Medulla oblongata (tissue), 1 donor: Measurements from ENCODE around the gene NPBWR2.
A peak's percentile ranks its signal among the peaks of the same experiment; 100 is the strongest.
"Not testable (repeated sequence)": the region's sequence is repeated elsewhere in the genome, so short reads cannot be mapped to it uniquely, and the experiment has no call there.

Experiments used
- DNase-seq: peaks from one replicate; pipeline ENCODE4 v3.0.0-alpha.2; 2015; ENCODE audit errors: extremely low spot score

NPBWR2 gene

GRCh38 chr20:64119301-64119680 is 11.9 kb upstream of the NPBWR2 start:
- no peak for DNase-seq

GRCh38 chr20:64117432-64117777 is 10.0 kb upstream of the NPBWR2 start:
- not testable (repeated sequence) for DNase-seq

- no peak for DNase-seq
These were observed 9.4 kb upstream of the NPBWR2 start for GRCh38 chr20:64116541-64117431.

- no peak for DNase-seq
These were observed 8.7 kb upstream of the NPBWR2 start for GRCh38 chr20:64116016-64116415.

- DNase-seq: no peak
These were observed 8.0 kb upstream of the NPBWR2 start for GRCh38 chr20:64115171-64115911.

GRCh38 chr20:64114356-64114971 is 7.1 kb upstream of the NPBWR2 start:
- no peak for DNase-seq

- no peak for DNase-seq
These were observed 6.5 kb upstream of the NPBWR2 start for GRCh38 chr20:64113796-64114355.

GRCh38 chr20:64113444-64113775 is 6.0 kb upstream of the NPBWR2 start:
- no peak for DNase-seq

GRCh38 chr20:64112691-64113443 is 5.5 kb upstream of the NPBWR2 start:
- DNase-seq: no peak

- DNase-seq: no peak
These were observed 4.7 kb upstream of the NPBWR2 start for GRCh38 chr20:64111841-64112641.

GRCh38 chr20:64110411-64111068 is 3.2 kb upstream of the NPBWR2 start:
- no peak for DNase-seq

- peak; percentile 20 for DNase-seq
These were observed 2.5 kb upstream of the NPBWR2 start for GRCh38 chr20:64109831-64110391.

GRCh38 chr20:64108731-64109681 is 1.6 kb upstream of the NPBWR2 start:
- DNase-seq: no peak

GRCh38 chr20:64107736-64108457 is 532 bp upstream of the NPBWR2 start:
- DNase-seq: no peak

GRCh38 chr20:64106435-64106961 is 867 bp downstream of the NPBWR2 start:
- no peak for DNase-seq

- no peak for DNase-seq
These were observed 1.4 kb downstream of the NPBWR2 start for GRCh38 chr20:64105846-64106434.

- no peak for DNase-seq
These were observed 2.5 kb downstream of the NPBWR2 start for GRCh38 chr20:64104667-64105451.
